Activated CD8-positive, alpha-beta memory T cell treated with anti-CD3 and anti-CD28 coated beads, Interleukin-2, amount 50 U/mL, for 24 hours (primary cell): ENCODE measurements around the gene AAK1.

Experiments used
- DNase-seq: peaks from one replicate; pipeline ENCODE4 v3.0.0-alpha.2; 2020; ENCODE audit errors: extremely low read depth

Gene AAK1

DNA sequence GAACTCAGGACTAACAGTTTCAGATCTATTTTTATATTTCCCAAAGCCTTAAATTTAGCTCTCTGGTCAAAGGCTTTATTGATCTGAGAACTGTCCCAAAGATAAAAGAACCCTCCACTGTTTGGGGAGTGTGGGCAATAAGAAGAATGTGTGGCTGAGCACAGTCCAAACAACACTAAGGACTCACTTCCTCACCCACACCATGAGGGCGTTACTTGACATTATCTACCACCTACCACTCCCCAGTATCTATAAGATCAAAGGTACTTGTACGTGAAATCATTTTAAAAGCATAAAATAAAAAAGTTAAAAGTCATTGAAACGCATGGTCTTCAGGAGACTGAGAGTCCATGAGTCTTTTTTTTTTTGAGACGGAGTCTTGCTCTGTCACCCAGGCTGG, 151.7 kb downstream of the AAK1 start:
- DNase-seq = no peak

DNA sequence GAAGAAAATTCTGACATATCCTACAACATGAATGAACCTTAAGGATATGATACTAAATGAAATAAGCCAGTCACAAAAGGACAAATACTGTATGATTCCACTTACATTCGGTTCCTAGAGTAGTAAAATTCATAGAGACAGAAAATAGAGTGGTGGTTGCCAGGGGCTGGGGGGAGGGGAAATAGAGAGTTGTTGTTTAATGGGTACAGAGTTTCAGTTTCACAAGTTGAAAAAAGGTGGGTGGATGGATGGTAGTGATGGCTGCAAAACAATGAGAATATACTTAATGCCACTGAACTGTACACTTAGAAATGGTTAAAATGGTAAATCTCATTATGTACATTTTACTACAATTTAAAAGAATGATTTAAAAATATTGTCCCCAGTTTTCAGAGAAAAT, 153.1 kb downstream of the AAK1 start:
- DNase-seq = no peak

DNA sequence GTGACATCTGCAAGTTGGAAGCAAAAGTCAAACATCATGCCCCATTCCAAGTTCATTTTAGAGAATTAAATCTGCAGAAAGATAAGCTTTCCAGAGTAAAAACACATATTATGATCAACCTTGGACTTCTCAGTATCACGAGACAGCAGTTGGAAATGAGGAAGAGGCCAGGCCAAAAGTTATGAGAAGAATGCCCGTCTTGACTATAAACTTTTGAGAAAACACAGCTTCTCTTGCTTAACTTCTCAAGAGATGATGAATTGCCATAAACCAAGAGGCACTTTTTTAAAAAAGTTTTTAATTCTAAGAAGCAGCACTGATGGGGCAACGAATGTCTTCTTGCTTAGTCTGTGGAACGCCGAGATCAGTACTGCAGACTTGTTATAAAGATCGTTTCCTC, 153.7 kb downstream of the AAK1 start:
- no peak for DNase-seq

DNA sequence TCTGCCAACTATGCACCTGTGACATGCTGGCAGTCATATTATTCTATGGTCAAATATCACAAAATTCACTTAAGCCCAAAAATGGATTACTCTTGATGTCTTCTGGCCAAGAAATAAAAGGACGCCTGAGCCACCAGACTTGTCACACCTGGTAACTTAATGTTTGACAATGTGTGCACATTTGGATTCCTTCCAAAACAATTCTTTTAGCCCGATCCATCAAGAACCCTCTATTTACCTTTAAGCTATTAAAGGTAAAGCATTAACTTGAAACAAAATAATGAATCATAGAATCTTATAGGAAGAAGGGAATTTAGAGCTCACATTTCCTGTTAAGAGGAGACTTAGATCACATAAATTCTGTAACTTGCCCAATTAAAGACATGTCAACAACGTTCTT, 159.8 kb downstream of the AAK1 start:
- DNase-seq = no peak

DNA sequence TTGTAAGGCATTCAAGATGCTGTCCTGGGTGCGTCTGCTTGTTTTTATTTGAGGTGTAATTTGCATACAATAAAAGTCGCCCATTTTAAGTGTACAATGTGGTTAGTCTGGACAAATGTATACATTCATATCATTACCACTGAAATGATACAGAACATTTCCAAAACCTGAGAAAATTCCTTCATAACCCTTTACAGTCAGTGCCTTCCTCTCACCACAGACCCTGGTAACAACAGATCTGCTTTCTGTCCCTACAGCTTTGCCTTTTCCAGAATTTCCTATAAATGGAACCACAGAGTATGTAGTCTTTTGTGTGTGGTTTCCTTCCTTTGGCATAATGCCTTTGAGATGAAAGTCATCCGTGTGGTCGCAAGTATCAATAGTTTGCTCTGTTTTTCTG, 160.5 kb downstream of the AAK1 start:
- DNase-seq = no peak

DNA sequence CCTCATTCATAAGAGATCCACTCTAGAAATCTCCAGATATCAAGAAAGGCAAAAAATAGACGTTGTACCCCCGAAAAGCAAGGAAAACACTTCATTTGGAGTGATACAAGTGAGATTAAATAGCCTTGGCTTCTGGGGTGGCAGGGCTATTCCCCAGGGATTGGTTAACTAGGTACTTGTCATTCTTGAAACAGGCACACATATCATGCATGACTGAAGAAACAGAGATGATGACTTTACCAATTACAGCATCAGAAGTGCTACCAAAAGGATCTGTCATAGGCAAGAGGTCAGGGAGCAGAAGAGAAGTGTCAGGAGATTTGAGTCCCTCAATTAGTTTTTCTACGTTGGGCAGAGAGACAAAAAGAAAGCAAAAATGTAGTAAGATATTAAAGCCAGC, 161.1 kb downstream of the AAK1 start:
- DNase-seq = no peak

DNA sequence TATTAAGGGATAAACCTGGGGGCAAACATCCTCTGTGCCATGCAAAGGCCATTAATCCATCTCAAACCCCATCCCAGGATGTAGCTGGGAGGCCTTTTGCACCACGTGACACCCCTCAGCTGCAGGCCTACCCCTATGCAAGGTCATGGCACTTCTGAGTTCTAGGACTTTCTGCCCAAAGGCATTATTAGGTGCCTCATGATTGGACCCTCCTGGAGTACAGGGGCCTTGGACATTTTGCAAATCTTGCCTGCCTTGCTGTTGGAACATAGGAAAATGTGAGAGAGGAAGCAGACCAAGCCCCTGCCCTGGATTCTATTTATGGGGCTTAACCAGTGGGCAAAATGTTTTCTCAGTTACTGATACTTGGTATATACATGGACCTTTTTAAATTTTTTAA, 162.1 kb downstream of the AAK1 start:
- DNase-seq = no peak

DNA sequence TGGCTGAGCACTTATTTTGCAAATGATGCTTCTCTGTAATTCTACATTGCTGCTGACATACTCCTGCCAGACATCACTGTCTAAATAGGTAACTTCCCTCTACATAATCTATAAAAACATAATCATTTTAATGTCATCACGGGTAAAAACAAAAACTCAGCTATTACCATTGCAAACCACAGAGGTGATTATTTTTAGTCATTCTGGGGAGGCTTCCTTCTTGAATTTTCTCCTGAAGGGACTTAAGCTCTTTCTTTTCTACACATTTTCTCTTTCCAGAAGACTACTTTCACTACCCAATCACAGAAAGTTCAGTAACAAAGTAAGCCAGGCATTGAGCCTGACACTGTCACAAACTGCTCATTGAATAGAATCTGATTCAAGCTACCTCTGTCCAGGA, 165.9 kb downstream of the AAK1 start:
- no peak for DNase-seq

DNA sequence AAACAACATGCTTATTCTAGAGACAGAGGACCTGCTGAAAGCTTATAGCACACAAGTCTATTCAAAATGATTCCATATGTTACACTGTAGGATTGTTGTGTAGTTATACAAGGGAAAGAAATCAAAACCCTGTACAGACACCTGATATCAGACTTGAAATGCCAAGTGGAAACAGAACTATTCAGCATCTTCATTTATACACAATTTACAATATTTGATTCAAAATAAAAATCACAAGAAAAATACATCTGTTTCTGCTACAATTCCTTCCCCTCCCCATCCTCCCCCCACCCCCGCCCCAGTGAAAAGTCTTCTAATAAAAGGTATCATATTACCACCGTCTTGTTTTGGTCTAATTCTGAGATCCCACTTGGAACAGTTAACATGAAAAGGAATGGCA, 168.9 kb downstream of the AAK1 start:
- DNase-seq = no peak

DNA sequence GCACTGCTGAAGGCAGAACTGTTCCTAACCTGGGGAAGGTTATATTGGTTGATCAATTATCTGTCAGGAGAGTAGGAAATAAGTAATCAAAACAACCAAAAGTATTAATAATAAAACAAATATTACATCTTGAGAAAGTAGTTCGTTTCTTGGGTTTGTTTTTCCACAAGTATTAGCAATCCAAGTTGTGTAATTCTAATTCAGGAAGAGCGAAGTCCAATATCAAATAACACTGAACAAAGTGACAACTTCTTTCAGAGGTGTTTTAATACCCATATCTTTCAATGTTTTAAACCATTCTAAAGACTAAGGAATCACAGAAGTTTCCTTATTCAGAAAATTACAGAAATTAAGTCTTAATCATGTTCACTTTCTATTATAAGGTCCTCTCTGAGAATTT, 171.7 kb downstream of the AAK1 start:
- DNase-seq = no peak

DNA sequence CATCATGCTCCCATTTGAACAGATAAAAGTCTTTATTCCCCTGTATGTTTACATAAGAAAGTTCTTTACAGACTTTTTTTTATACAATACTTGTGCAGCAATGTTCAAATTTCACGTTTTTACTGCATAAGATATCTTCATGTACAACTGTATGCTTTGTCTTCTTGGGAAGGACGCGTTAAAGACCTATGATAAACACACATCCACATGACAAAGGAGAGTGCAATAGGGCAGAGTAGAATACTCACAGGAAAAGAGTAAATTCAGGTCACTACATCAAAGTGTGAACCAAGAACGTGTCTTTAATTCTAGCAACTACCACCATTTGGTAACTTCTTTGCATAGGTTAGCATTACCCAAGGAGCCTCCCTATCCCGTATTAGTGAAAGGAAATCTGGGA, 172.6 kb downstream of the AAK1 start:
- DNase-seq = no peak

DNA sequence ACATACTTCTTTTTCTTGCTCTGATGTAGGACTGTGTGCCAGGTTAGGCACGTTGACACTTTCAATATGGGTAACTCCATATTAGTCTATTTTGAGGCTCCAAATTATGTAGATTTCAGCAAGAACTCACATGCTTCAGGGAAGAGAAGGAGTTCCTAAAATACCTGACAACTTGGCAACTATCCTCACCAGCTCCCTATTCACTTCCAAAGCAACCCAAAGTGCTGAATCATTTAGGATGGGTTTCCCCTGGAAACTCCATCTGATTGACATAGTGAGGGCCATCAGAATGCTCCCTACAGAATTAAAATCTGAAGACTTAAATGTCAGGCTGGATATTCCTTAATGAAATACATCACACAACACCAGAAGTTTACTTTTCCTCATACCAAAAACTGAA, 173.8 kb downstream of the AAK1 start:
- DNase-seq = no peak

DNA sequence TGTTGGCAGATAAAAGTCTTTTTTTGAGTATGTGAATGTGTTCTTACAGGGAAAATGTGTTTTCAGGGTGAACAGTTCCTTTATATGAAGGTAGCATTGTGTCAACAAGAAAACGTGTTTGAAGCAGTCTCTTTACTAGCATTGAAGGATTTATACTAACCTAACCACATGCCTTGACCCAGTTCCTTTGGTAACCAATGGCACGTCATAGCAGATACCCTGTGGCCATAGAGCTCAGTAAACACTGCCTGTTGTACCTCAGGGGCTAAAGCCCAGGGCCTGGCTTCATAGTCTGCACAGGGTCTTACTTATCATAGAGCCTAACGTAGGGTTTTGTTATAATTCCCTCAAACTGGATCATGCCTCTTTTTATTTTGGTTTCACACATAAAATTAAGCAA, 174.2 kb downstream of the AAK1 start:
- DNase-seq = no peak

DNA sequence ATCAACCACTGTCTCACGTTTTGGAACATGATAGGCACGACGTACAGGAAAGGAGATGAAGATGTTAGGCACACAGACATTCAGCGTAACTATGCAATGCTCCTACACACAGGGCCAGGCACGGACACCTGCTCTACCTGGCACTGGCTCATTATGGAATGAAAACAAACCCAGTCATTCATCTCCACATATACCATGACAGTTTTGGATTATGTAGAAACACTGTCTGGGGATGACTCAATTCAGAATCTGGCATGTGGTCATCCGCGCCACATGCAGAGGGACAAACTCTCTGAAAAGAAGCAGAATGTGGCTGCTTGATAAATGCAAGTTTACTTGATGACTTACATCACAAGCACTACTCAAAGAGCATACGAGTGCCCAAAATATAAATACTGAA, 176.8 kb downstream of the AAK1 start:
- DNase-seq = no peak

DNA sequence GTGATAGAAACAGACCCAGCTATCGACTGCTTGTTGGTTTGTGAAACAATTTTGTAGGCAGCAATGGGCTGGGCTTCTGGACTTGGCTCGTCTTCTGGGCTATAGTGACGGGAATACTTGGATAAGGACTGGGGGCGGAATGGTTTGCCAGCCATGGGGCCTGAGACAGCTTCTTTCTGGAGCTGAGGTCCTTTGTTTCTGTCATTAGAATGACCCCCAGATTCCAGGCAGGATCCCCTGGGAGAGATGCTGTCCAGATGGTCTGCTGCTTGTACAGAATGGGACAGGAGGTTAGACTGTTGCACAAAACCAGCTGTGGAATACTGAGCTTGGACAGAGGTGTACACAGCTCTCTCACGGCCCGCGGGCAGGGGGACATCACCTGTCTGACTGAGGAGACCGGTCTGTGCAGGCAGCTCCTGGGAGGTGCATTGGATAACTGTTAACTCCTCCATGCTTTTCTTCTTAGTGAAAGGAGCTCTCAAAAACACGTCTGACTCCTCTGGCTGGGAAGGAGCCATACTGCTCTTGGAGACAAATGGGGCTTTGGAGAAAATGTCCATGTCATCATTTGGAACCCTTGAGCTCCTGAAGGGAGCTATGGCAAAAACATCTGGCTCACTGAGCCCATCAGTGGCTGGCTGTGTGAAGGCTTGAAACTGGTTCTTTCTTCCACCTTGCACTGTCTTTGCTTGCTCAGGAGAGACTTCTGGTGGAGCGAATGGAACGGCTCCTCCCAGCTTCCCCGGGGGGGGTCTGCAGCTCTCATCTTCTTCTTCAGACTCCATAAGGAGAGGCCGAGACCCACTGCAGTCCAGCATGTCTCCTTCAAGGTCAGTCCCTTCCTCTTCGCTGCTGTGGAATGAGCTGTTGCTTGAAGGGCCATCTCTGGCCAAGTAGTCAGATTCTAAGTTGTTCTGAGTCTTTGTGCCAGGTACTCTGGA, 177.8 kb downstream of the AAK1 start:
- no peak for DNase-seq

DNA sequence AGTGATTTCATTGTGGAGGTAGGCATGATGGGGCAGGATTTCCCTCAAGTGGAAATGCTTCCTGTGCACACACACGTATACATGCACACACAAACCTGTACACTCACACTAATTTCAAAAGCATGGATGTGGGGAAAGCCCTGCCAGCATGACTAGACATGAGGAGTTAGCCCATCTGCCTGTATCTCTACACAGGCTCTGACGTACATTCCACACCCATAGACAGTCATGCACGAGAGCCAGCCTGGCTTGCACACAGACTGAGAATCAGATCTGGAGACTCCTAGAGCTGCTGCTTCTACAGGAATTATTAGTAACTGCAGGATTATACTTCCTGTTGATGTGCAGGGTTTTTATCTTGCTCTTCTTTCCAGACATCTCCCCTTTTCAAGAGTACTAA, 179.0 kb downstream of the AAK1 start:
- DNase-seq = no peak

DNA sequence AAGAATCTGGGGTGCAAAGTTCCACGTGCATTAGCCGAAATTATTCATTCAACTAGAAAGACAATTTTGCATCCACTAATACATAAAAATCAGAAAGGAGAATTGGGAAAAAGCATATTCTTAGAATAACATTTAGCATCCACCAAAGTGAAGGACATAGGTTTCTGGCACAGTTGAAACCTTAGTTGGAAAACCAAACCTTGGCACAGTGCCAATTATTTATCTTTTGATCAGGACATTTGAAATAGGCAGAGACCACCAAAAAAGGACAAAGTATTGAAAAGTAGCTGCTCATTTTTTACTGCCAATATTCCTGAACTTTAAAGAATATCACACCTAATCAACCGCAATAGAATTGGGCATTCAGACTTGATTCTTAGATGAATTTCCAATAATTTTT, 180.8 kb downstream of the AAK1 start:
- DNase-seq = no peak

DNA sequence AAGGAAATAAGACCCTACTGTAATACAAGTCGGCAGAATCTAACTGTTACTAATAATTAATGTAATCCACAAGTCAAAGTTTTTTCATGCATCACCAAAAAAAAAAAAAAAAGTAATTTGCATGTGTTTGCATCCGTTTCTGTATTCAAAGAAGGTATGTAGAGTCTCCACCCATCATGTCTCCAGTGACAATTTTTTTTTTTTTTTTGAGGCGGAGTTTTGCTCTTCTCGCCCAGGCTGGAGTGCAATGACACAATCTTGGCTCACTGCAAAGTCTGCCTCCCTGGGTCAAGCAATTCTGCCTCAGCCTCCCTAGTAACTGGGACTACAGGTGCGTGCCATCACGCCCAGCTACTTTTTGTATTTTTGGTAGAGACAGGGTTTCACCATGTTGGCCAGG, 182.1 kb downstream of the AAK1 start:
- no peak for DNase-seq

DNA sequence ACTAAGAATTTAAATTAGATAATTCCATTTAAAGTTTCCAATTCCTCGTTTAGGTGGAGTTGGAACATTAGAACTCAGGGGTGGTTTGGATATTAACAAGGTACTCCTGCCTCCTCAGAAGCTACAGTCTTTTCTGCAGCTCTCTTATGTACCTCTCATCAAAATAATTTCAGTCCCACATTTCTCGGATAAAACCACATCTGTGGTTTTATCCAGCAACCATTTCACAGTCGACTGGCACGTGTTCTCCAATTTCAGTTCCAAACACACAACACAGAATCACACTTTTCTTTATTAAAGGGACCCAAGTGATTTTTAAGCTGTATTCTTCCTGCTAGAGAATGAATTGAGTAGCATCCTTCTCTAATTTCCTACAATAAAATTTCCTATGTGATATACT, 183.6 kb downstream of the AAK1 start:
- no peak for DNase-seq

DNA sequence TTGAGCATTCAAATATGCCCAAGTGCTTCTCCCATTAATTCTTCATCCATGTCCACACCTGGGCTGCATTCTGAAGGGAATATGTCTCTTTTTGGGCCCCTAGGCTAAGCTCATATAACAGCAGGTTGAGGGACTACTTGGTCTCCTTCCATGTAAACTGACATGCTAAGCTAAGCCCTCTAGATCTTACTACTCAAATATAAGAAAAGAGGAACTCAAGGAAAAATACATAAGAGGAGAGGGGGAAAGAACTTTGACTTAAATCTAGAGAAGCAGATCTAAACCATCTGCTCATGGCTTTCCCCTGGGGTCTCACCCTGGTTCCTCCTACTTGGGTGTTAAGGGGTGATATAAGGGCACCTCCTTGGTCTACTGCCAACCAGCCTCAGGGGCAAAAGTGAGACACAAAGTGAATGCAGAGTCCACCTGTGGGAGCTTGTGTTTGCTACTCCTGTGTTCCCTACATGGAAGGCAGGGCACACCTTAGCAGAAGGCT, 186.5 kb downstream of the AAK1 start:
- DNase-seq = no peak

DNA sequence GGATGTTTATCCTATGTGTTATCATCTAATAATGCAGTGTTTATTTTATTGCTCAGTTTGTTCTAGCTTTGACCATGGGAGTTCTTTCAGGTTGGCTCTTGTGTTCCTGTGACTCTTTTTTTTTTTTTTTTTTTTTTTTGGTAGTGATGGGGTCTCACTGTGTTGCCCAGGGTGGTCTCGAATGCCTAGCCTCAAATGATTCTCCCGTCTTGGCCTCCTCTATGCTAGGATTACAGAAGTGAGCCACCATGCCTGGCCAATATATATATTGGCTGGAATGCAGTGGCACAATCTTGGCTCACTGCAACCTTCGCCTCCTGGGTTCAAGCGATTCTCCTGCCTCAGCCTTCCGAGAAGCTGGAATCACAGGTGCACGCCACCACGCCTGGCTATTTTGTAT, 187.4 kb downstream of the AAK1 start:
- DNase-seq = no peak

DNA sequence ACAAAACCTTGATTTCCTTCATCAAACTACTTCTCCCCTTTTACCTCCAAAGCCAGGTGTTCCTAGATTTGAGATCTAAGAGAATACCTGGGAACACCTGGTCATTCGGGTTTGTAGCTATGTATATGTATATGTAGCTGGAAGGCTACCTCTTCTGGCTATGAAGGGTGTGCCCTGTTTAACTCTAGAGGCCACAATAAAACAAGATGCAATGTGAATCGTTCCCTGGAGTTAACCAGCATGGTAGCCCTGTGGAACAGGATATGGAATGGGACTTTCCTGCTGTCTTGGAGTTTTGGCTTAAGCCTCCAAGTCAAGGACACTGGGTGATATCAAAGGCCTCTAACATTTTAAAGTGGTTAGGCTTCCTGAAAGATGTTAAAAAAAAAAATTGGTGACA, 188.6 kb downstream of the AAK1 start:
- DNase-seq = no peak

DNA sequence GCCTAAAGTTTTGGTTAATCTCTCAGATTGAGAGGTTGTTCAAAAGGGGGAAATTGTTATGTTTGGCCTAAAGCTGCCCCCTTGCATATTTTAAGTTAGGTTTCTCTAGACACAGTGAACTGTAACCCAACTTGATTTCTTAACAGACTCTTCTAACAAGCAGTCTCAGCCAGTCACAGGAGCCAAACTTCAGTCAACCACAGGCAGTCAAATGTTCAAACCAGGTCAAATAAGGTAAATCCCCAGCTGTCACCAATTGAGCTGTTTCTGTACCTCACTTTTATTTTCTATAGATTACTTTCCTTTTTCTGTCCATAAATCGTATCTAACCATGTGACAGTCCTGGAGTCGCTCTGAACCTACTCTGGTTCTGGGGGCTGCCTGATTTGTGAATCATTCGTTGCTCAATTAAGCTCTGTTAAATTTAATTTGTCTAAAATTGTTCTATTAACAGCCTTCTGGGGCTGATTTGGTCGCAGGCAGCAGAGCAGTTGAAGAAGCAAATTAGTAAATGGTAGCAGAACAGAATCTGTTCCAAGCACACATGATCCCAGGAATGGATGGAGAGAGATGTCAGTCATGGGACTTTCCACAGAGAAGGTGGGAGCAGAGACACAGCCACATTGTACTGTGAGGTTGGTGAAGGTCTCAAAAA, 189.9 kb downstream of the AAK1 start:
- no peak for DNase-seq
